K562 (cell line): Measurements from ENCODE around the gene BCORL1. TPM values are rescaled to one million over a fixed set of nuclear protein-coding genes. Genes with fewer than 3 reads are reported as not detected.
A peak's percentile ranks its signal among the peaks of the same experiment; 100 is the strongest.

Source experiments
- ATAC-seq: fragments of 200-7000 bp; cut with Tn5 transposase; 3 replicates; pipeline ENCODE4 v1.9.1; 2020; ENCODE audit warnings: moderate library complexity
- BruUV-seq: library from RNA; stranded (reverse); fragments of 400-500 nt; replicated peaks from 2 replicates; lab custom pipeline; 2021; lab: Mats Ljungman, UMichigan
- CTCF ChIA-PET: fragments of 300-600 bp; formaldehyde crosslinking; extraction: SDS; loops from one replicate; lab custom pipeline; 2021; ENCODE audit warnings: low intra/inter-chr PET ratio; lab: Yijun Ruan, JAX
- POLR2A ChIA-PET: fragments of 300-600, 350-650 bp; sonication (Branson Sonifier 250); formaldehyde crosslinking; extraction: SDS; loops from one replicate; lab custom pipeline; 2021; ENCODE audit warnings: antibody characterized with exemption, inconsistent platforms; lab: Yijun Ruan, JAX
- DNase-seq, 4 experiments: peaks; one replicate each; pipeline versions ENCODE4 v3.0.0 to v3.0.0-alpha.2; 2011 to 2018; ENCODE audit warnings: low spot score in 3 of 4, mixed read lengths in 3 of 4; ENCODE audit errors: extremely low read depth in 1 of 4
- FAIRE-seq: peaks from 2 replicates; lab custom pipeline; 2011; peaks lifted over from hg19 to GRCh38; lab: Jason Lieb, UNC
- H2AFZ ChIP-seq: 2 replicates; pipeline ENCODE4 v1.6.0; 2011; ENCODE audit warnings: low read depth, low read length, control low read depth, inconsistent platforms
- H3K27ac ChIP-seq: fragments of 200-600 bp; 3 replicates; pipeline ENCODE4 v1.8.0; 2011; ENCODE audit warnings: low read depth, mild to moderate bottlenecking, control low read depth, inconsistent platforms, low read length, moderate library complexity, mixed read lengths; ENCODE audit errors: extremely low read depth
- H3K27me3 ChIP-seq, 2 experiments: fragments of 300-600 bp in 1 of 2; 2 replicates in 1 of 2; 3 replicates in 1 of 2; pipeline versions ENCODE4 v1.6.0 to v1.8.0; 2011; ENCODE audit warnings: inconsistent platforms in 2 of 2, low read length in 2 of 2, mild to moderate bottlenecking in 1 of 2, mixed read lengths in 1 of 2, moderate library complexity in 1 of 2; ENCODE audit not compliant: control insufficient read depth in 2 of 2, insufficient read depth in 2 of 2
- H3K36me3 ChIP-seq: fragments of 300-600 bp; 3 replicates; pipeline ENCODE4 v1.8.0; 2011; ENCODE audit warnings: mild to moderate bottlenecking, low read length, inconsistent platforms; ENCODE audit not compliant: control insufficient read depth, insufficient read depth
- H3K4me1 ChIP-seq, 2 experiments: fragments of 200-600 bp in 1 of 2; replicated peaks in 1 of 2; 2 replicates in 1 of 2; 3 replicates in 1 of 2; pipeline versions ENCODE4 v1.5.1 to v1.8.0; 2011; ENCODE audit warnings: inconsistent platforms in 2 of 2, low read length in 2 of 2, mild to moderate bottlenecking in 1 of 2, mixed read lengths in 1 of 2, moderate library complexity in 1 of 2; ENCODE audit not compliant: control insufficient read depth in 2 of 2, insufficient read depth in 2 of 2
- H3K4me2 ChIP-seq: 2 replicates; pipeline ENCODE4 v1.6.1; 2011; ENCODE audit warnings: low read length, control low read depth, inconsistent platforms, mixed read lengths; ENCODE audit not compliant: insufficient read depth
- H3K4me3 ChIP-seq: fragments of 200-600 bp; sonication (generic), shearing (Covaris generic); 2 replicates; pipeline ENCODE4 v1.5.1; 2016; ENCODE audit warnings: control low read depth, inconsistent platforms
- H3K79me2 ChIP-seq: fragments of 200-600 bp; 3 replicates; pipeline ENCODE4 v1.8.0; 2011; ENCODE audit warnings: low read length, inconsistent platforms; ENCODE audit not compliant: control insufficient read depth, insufficient read depth
- H3K9ac ChIP-seq, 2 experiments: 2 replicates each; pipeline versions ENCODE4 v1.6.0 to v1.6.1; 2011; ENCODE audit warnings: low read depth in 2 of 2, low read length in 2 of 2, control low read depth in 1 of 2, inconsistent platforms in 1 of 2, mild to moderate bottlenecking in 1 of 2, mixed read lengths in 1 of 2; ENCODE audit not compliant: insufficient read depth in 1 of 2
- H3K9me1 ChIP-seq: one replicate; pipeline ENCODE4 v1.6.0; 2011; ENCODE audit warnings: inconsistent platforms, mild to moderate bottlenecking, low read length, moderate library complexity; ENCODE audit not compliant: control insufficient read depth, insufficient read depth
- H3K9me3 ChIP-seq: replicated peaks from 2 replicates; pipeline ENCODE4 v1.5.1; 2011; ENCODE audit warnings: low read depth, low read length, inconsistent platforms; ENCODE audit not compliant: control insufficient read depth, insufficient read depth
- H4K20me1 ChIP-seq: replicated peaks from 2 replicates; pipeline ENCODE4 v1.6.1; 2011; ENCODE audit warnings: low read length, inconsistent platforms, mixed read lengths; ENCODE audit not compliant: control insufficient read depth, insufficient read depth
- ETV6 ChIP-seq, 3 experiments: fragments of 150-350 bp in 1 of 3; sonication (generic) in 1 of 3; formaldehyde crosslinking in 1 of 3; IDR thresholded peaks; 2 replicates each; pipeline versions ENCODE4 v1.6.1 to v1.8.0; 2014 to 2022; ENCODE audit warnings: borderline replicate concordance in 2 of 3, low read depth in 2 of 3, antibody characterized with exemption in 1 of 3, low read length in 1 of 3, mild to moderate bottlenecking in 1 of 3, missing genetic modification reagents in 1 of 3
- GTF2A2 ChIP-seq: IDR thresholded peaks from 2 replicates; pipeline ENCODE4 v1.6.1; 2016; ENCODE audit warnings: mild to moderate bottlenecking, missing genetic modification characterization, missing compliant biosample characterization
- HDAC2 ChIP-seq: fragments of 450-650 bp; IDR thresholded peaks from 2 replicates; pipeline ENCODE4 v1.6.1; 2016; ENCODE audit warnings: mild to moderate bottlenecking
- HDAC6 ChIP-seq: IDR thresholded peaks from 2 replicates; pipeline ENCODE4 v1.6.1; 2012; ENCODE audit warnings: low read depth, mild to moderate bottlenecking, control low read depth, inconsistent platforms, low read length, moderate library complexity
- HDGF ChIP-seq: fragments of 450-650 bp; IDR thresholded peaks from 2 replicates; pipeline ENCODE4 v1.6.1; 2016
- KLF6 ChIP-seq: fragments of 250-450 bp; sonication (Bioruptor Pico); IDR thresholded peaks from 2 replicates; pipeline ENCODE4 v1.4.0; 2020; ENCODE audit warnings: mild to moderate bottlenecking, moderate library complexity, borderline replicate concordance
- RBM15 ChIP-seq: fragments of 200-400 bp; formaldehyde crosslinking; IDR thresholded peaks from 2 replicates; pipeline ENCODE4 v1.6.1; 2018; ENCODE audit warnings: mild to moderate bottlenecking, low read length, moderate library complexity; ENCODE audit not compliant: insufficient read depth
- SOX6 ChIP-seq: fragments of 450-650 bp; IDR thresholded peaks from 2 replicates; pipeline ENCODE4 v1.6.1; 2014; ENCODE audit warnings: mild to moderate bottlenecking
- TAL1 ChIP-seq: fragments of 450-650 bp; IDR thresholded peaks from 2 replicates; pipeline ENCODE4 v1.6.1; 2016; ENCODE audit warnings: mild to moderate bottlenecking
- TCF7 ChIP-seq: sonication (generic); IDR thresholded peaks from 2 replicates; pipeline ENCODE4 v1.6.1; 2016; ENCODE audit warnings: antibody characterized with exemption, borderline replicate concordance
- WGBS: fragments of 100-300 bp; shearing (Covaris generic); methylation state at CpG from one replicate; pipeline ENCODE4 v1.1.6; 2016; ENCODE audit warnings: low coverage, mixed read lengths; ENCODE audit not compliant: insufficient coverage; ENCODE audit errors: missing lambda C conversion rate; 5-methylcytosine and 5-hydroxymethylcytosine counted together
- in situ Hi-C: fragments of 300-500 bp; cut with MboI; formaldehyde crosslinking; loops from 4 replicates; pipeline ENCODE4 v1.15.0; 2018; ENCODE audit warnings: inconsistent platforms, mixed read lengths
- intact Hi-C: fragments of 100-400 bp; cut with micrococcal nuclease; formaldehyde crosslinking; loops from 2 replicates; pipeline ENCODE4 v1.14.2; 2022
- polyA plus RNA-seq, 8 experiments: library from polyadenylated mRNA; depleted of rRNA in 4 of 8; stranded (reverse) in 5 of 8; unstranded in 3 of 8; fragments of >200 nt; fragmentation: Nextera tagmentation in 2 of 8; fragmentation: Illumina TruSeq in 1 of 8; extraction: Ambion mirVana in 2 of 8; extraction: Trizol in 1 of 8; gene quantifications; 2 replicates each; pipeline versions ENCODE4 v1.2.1 to v1.2.3, GENCODE V29; 2011 to 2014; ENCODE audit warnings: inconsistent platforms in 1 of 8, missing spikeins in 1 of 8
- total RNA-seq, 7 experiments: library from RNA; depleted of rRNA in 6 of 7; stranded (reverse); fragments of >200 nt in 6 of 7; fragmentation: Illumina TruSeq in 2 of 7; extraction: Trizol in 2 of 7; gene quantifications; 2 replicates each; pipeline versions ENCODE4 v1.2.1 to v1.2.3, GENCODE V29; 2011 to 2021; ENCODE audit warnings: low replicate concordance in 1 of 7
- TF ChIP-seq, protein P1 (sequence below): fragments of 450-650 bp; conservative IDR thresholded peaks from 2 replicates; pipeline ENCODE4 v1.6.1; 2016; ENCODE audit warnings: missing genetic modification characterization, low read depth, mild to moderate bottlenecking, missing compliant biosample characterization, moderate library complexity
- TF ChIP-seq, protein P2 (sequence below): sonication (generic); formaldehyde crosslinking; IDR thresholded peaks from 2 replicates; pipeline ENCODE4 v1.8.0; 2022; ENCODE audit warnings: mild to moderate bottlenecking, missing genetic modification reagents
- TF ChIP-seq, protein P3 (sequence below): fragments of 450-650 bp; IDR thresholded peaks from 2 replicates; pipeline ENCODE4 v1.6.1; 2016; ENCODE audit warnings: low read depth, mild to moderate bottlenecking, moderate library complexity

The BCORL1 gene
- total and polyA plus RNA-seq, 9 of the 15 experiments (the other 6 are each of a cell fraction or from before 2014, with no cell fraction given) = 0.48 to 29.6 (median 2.1) TPM

DNA sequence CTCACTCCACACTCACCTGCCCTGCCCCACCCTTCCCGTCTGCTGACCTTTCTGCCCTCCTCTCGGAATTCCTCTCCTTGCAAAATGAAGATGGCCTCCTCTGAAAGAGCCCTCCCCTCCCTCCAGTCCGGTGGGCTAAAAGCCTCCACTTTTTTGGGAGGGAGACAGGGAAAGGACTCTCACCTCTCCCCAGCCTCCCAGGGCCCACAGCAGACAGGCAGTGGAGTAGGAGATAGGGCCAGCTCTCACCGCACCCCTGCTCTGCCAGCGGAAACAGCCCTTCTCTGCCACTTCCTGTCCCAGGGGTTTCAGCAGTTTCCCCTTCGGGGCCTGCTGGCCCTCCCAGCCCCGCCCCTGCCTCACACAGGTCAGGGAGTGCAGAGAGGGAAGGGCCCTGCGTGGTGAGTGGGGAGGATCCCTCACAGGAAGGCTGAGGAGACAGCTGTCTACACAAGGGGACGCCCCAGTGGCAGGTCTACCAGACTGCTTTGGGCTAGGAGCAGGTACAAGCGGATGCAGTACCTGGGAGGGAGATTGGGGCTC, 109.6 kb downstream of the BCORL1 start (continued):
- TF ChIP-seq, protein P1, sequence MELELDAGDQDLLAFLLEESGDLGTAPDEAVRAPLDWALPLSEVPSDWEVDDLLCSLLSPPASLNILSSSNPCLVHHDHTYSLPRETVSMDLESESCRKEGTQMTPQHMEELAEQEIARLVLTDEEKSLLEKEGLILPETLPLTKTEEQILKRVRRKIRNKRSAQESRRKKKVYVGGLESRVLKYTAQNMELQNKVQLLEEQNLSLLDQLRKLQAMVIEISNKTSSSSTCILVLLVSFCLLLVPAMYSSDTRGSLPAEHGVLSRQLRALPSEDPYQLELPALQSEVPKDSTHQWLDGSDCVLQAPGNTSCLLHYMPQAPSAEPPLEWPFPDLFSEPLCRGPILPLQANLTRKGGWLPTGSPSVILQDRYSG (tag) = no peak
- TF ChIP-seq TAL1 (no peak), TCF7 (no peak)

DNA sequence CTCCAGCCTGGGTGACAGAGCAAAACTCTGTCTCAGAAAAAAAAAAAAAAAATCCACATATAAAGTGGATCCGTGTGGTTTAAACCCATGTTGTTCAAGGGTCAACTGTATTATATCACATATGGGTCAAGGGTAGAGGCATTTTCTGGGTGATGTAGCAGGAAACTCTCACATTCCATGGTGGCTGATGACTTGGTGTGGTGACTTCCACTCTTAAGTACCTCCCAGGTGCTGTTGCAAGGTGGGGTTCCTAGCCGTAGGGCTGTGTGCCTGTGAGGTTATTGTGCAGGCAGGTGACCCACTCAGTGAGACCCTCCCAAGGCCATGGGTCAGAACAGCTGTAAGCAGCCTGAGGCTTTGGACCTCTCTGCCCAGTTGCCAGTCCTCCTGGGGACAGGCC, 110.8 kb downstream of the BCORL1 start:
- Histone ChIP-seq H3K9ac (peak overlapping the region in 1 of 2 experiments; percentile 68; a peak in 2 of 4 replicates), H3K27ac (no peak overlapping the region), H3K36me3 (peaks cover 19% of the 10 kb centered on the region; the same call in 1 of the 3 replicates), H3K4me3 (no peak overlapping the region), H3K4me2 (no peak overlapping the region), H3K4me1 (peaks cover 42% of the 10 kb centered on the region in 2 experiments), H2AFZ (no peak overlapping the region), H3K9me3 (no peaks in the 10 kb centered on the region), H3K27me3 (no peaks in the 10 kb centered on the region), H3K79me2 (peaks cover 83% of the 10 kb centered on the region), H4K20me1 (peaks cover 6% of the 10 kb centered on the region), H3K9me1 (peaks cover 2% of the 10 kb centered on the region)
- ChIA-PET CTCF (no interaction called here), POLR2A (no interaction called here)
- DNase-seq = no peak
- in situ Hi-C loops (no loop called here), intact Hi-C loops (no loop called here)
- BruUV-seq = no TSS peak
- FAIRE-seq = no peak
- ATAC-seq = no peak
- WGBS = 74% methylated on average over 2 of the region's 2 CpGs
- TF ChIP-seq ETV6 (IDR thresholded peaks at IDR 0.05; ENCODE audit: borderline replicate concordance in 1 of 2, low read depth in 2 of 2, low read length in 1 of 2) (no peak), ETV6 (CRISPR knock-in tag; IDR thresholded peaks at IDR 0.05; ENCODE audit: borderline replicate concordance) (no peak), KLF6 (no peak), HDAC2 (no peak), HDAC6 (no peak), HDGF (no peak), RBM15 (no peak), SOX6 (no peak), GTF2A2 (tag) (no peak)
- TF ChIP-seq, protein P2, sequence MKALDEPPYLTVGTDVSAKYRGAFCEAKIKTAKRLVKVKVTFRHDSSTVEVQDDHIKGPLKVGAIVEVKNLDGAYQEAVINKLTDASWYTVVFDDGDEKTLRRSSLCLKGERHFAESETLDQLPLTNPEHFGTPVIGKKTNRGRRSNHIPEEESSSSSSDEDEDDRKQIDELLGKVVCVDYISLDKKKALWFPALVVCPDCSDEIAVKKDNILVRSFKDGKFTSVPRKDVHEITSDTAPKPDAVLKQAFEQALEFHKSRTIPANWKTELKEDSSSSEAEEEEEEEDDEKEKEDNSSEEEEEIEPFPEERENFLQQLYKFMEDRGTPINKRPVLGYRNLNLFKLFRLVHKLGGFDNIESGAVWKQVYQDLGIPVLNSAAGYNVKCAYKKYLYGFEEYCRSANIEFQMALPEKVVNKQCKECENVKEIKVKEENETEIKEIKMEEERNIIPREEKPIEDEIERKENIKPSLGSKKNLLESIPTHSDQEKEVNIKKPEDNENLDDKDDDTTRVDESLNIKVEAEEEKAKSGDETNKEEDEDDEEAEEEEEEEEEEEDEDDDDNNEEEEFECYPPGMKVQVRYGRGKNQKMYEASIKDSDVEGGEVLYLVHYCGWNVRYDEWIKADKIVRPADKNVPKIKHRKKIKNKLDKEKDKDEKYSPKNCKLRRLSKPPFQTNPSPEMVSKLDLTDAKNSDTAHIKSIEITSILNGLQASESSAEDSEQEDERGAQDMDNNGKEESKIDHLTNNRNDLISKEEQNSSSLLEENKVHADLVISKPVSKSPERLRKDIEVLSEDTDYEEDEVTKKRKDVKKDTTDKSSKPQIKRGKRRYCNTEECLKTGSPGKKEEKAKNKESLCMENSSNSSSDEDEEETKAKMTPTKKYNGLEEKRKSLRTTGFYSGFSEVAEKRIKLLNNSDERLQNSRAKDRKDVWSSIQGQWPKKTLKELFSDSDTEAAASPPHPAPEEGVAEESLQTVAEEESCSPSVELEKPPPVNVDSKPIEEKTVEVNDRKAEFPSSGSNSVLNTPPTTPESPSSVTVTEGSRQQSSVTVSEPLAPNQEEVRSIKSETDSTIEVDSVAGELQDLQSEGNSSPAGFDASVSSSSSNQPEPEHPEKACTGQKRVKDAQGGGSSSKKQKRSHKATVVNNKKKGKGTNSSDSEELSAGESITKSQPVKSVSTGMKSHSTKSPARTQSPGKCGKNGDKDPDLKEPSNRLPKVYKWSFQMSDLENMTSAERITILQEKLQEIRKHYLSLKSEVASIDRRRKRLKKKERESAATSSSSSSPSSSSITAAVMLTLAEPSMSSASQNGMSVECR (CRISPR knock-in tag) = no peak
- TF ChIP-seq, protein P3, sequence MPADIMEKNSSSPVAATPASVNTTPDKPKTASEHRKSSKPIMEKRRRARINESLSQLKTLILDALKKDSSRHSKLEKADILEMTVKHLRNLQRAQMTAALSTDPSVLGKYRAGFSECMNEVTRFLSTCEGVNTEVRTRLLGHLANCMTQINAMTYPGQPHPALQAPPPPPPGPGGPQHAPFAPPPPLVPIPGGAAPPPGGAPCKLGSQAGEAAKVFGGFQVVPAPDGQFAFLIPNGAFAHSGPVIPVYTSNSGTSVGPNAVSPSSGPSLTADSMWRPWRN = no peak
